Mesendoderm (in vitro differentiated cells): Measurements from ENCODE around the gene DNAH8. TPM values are rescaled to one million over a fixed set of nuclear protein-coding genes. Genes with fewer than 3 reads are reported as not detected.

Source experiments
- DNase-seq: peaks from one replicate; pipeline ENCODE4 v3.0.0; 2013
- H2AK5ac ChIP-seq: 2 replicates; pipeline ENCODE4 v1.6.1; 2013; ENCODE audit warnings: low read length, inconsistent platforms
- H2BK120ac ChIP-seq: 2 replicates; pipeline ENCODE4 v1.6.1; 2013; ENCODE audit warnings: low read depth, mild to moderate bottlenecking, low read length, moderate library complexity, mixed read lengths
- H2BK15ac ChIP-seq: replicated peaks from 2 replicates; pipeline ENCODE4 v1.6.1; 2013; ENCODE audit warnings: low read depth, mild to moderate bottlenecking, moderate library complexity
- H2BK5ac ChIP-seq: 2 replicates; pipeline ENCODE4 v1.6.1; 2013; ENCODE audit warnings: low read length, inconsistent platforms
- H3K18ac ChIP-seq: 2 replicates; pipeline ENCODE4 v1.6.1; 2013; ENCODE audit warnings: mild to moderate bottlenecking, low read length, mixed read lengths
- H3K23ac ChIP-seq: one replicate; pipeline ENCODE4 v1.6.1; 2013; ENCODE audit warnings: low read length
- H3K27ac ChIP-seq: 2 replicates; pipeline ENCODE4 v1.5.1; 2013; ENCODE audit warnings: low read depth, mild to moderate bottlenecking, inconsistent platforms, low read length, moderate library complexity
- H3K27me3 ChIP-seq: 2 replicates; pipeline ENCODE4 v1.6.1; 2013; ENCODE audit warnings: low read length, control low read depth, mild to moderate bottlenecking, inconsistent platforms; ENCODE audit not compliant: insufficient read depth, poor library complexity
- H3K36me3 ChIP-seq: 2 replicates; pipeline ENCODE4 v1.6.1; 2013; ENCODE audit warnings: low read length, inconsistent platforms; ENCODE audit not compliant: control insufficient read depth, insufficient read depth
- H3K4ac ChIP-seq: one replicate; pipeline ENCODE4 v1.6.1; 2013; ENCODE audit warnings: low read depth, mild to moderate bottlenecking, low read length, moderate library complexity
- H3K4me1 ChIP-seq: 2 replicates; pipeline ENCODE4 v1.6.1; 2013; ENCODE audit warnings: low read depth, low read length, inconsistent platforms; ENCODE audit not compliant: control insufficient read depth
- H3K4me2 ChIP-seq: 2 replicates; pipeline ENCODE4 v1.6.1; 2013; ENCODE audit warnings: low read length
- H3K4me3 ChIP-seq: 2 replicates; pipeline ENCODE4 v1.5.1; 2013; ENCODE audit warnings: mild to moderate bottlenecking, low read length
- H3K56ac ChIP-seq: one replicate; pipeline ENCODE4 v1.6.1; 2013; ENCODE audit warnings: low read length
- H3K79me1 ChIP-seq: 2 replicates; pipeline ENCODE4 v1.6.1; 2013; ENCODE audit warnings: low read length, inconsistent platforms
- H3K79me2 ChIP-seq: 2 replicates; pipeline ENCODE4 v1.6.1; 2013; ENCODE audit warnings: mild to moderate bottlenecking, low read length; ENCODE audit not compliant: control insufficient read depth, insufficient read depth
- H3K9ac ChIP-seq: 2 replicates; pipeline ENCODE4 v1.6.1; 2013; ENCODE audit warnings: low read length, inconsistent platforms
- H4K5ac ChIP-seq: one replicate; pipeline ENCODE4 v1.6.1; 2013; ENCODE audit warnings: low read length
- H4K8ac ChIP-seq: one replicate; pipeline ENCODE4 v1.6.1; 2013; ENCODE audit warnings: low read depth, mild to moderate bottlenecking, control low read depth, low read length, moderate library complexity
- WGBS: extraction: QIAGEN DNeasy Blood & Tissue Kit; methylation state at CpG from one replicate; pipeline ENCODE4 v1.1.7; 2013; ENCODE audit warnings: low lambda C conversion rate, missing lambda C conversion rate; ENCODE audit not compliant: insufficient coverage; ENCODE audit errors: extremely low coverage; 5-methylcytosine and 5-hydroxymethylcytosine counted together
- small RNA-seq: library from polyadenylated mRNA; stranded (forward); fragments of <200 nt; extraction: miRNeasy Mini kit (QIAGEN cat#:217004); gene quantifications from one replicate; pipeline ENCODE3, GENCODE V24; 2013; ENCODE audit not compliant: insufficient read depth

Gene DNAH8

DNA sequence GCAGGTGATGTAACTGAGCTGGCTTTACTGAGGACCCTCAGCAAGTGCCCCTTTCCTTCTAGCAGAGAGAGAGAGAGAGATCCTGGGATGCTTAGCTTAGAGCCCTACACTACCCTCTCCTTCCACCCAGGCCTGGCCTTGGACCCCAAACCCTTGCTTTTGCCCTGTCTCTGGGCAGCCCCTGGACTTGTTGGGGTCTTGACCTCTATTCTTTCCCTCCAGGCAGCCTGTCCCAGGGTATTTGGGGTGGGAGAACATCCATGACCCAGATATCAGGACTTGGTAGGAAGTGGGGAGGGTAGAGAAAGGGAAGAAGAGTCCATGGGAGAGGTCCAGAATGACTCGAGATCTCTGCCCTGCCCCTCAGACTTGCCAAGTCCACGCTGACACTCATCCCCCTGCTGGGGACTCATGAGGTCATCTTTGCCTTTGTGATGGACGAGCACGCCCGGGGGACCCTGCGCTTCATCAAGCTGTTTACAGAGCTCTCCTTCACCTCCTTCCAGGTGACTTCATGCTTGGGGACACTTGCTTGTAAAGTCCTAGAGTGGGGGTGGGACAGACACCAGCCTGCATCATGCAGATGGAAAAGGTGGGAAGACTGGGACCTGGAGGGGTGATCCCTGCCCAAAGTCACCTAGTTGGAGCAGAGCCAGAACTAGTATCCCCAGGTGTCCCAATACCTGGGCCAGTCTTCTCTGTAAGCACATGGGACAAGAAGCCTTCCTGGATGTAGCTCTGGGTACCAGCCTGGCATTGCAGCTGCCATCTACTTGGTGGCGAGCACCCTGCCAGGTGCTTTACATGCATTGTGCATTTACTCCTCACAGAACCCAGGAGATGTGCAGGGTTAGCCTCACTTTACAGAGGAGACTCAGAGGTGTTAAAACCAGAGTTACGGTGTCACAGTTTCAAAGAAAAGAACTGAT lies 364.4 kb downstream of the DNAH8 start:
- Histone ChIP-seq H3K36me3 (no peaks in the 10 kb centered on the region), H4K8ac (no peak overlapping the region), H3K56ac (no peak overlapping the region), H2BK120ac (no peak overlapping the region), H3K23ac (no peak overlapping the region), H2BK15ac (no peak overlapping the region), H3K4ac (no peak overlapping the region), H3K4me1 (no peaks in the 10 kb centered on the region), H3K79me2 (no peaks in the 10 kb centered on the region), H2BK5ac (no peak overlapping the region), H3K79me1 (no peaks in the 10 kb centered on the region), H3K27me3 (no peaks in the 10 kb centered on the region), H3K4me2 (no peak overlapping the region), H3K18ac (no peak overlapping the region), H2AK5ac (no peak overlapping the region), H3K9ac (no peak overlapping the region), H4K5ac (no peak overlapping the region), H3K4me3 (no peak overlapping the region), H3K27ac (no peak overlapping the region)
- no CpG with 5 or more reads among the region's 8 CpGs for WGBS
- DNase-seq = no peak

Small RNA genes within 50 kb of the gene (small RNA-seq; reads per million reads assigned to genes)
- gene AL034345.1 (not detected), gene RF00393 (not detected)
